HCT116 (cell line): Measurements from ENCODE around the gene TARS2. TPM values are rescaled to one million over a fixed set of nuclear protein-coding genes. Genes with fewer than 3 reads are reported as not detected.

Source experiments
- ATAC-seq: fragments of 200-7000 bp; cut with Tn5 transposase; 2 replicates; pipeline ENCODE4 v1.9.1; 2020; ENCODE audit warnings: mild to moderate bottlenecking, moderate library complexity
- BruUV-seq: library from RNA; stranded (reverse); fragments of 400-500 nt; replicated peaks from 2 replicates; lab custom pipeline; 2021; lab: Mats Ljungman, UMichigan
- CTCF ChIA-PET: fragments of 300-600 bp; sonication (Branson Sonifier 250); formaldehyde crosslinking; loops from one replicate; lab custom pipeline; 2021; ENCODE audit warnings: antibody characterized with exemption; lab: Charles Lee
- POLR2A ChIA-PET: fragments of 300-600, 350-600 bp; sonication (Branson Sonifier 250); formaldehyde crosslinking; loops from one replicate; lab custom pipeline; 2021; ENCODE audit warnings: antibody characterized with exemption; lab: Charles Lee
- RAD21 ChIA-PET, 2 experiments: fragments of 300-600 bp; sonication (Branson Sonifier 250); formaldehyde crosslinking; loops; one replicate each; lab custom pipeline; 2023; ENCODE audit warnings: low total read pairs in 2 of 2; ENCODE audit not compliant: uncharacterized antibody in 2 of 2, unreplicated experiment in 2 of 2, low non-redundant PET in 1 of 2; lab: Charles Lee
- DNase-seq: peaks from one replicate; pipeline ENCODE4 v3.0.0-alpha.2; 2010; ENCODE audit warnings: low read depth, low spot score
- H2AFZ ChIP-seq: fragments of 200-600 bp; shearing (Covaris generic), sonication (generic); 2 replicates; pipeline ENCODE4 v1.6.1; 2017; ENCODE audit warnings: low read depth, mixed run types, mixed read lengths, antibody characterized with exemption, low read length; ENCODE audit not compliant: poor library complexity, severe bottlenecking
- H3K27ac ChIP-seq: 2 replicates; pipeline ENCODE4 v1.5.1; 2012; ENCODE audit warnings: low read depth, low read length
- H3K27me3 ChIP-seq: fragments of 200-600 bp; sonication (generic); 2 replicates; pipeline ENCODE4 v1.6.1; 2016; ENCODE audit warnings: mixed run types, low read length, mixed read lengths; ENCODE audit not compliant: insufficient read depth
- H3K36me3 ChIP-seq, 2 experiments: fragments of 200-500 bp in 1 of 2; fragments of 200-600 bp in 1 of 2; sonication (Bioruptor generic) in 1 of 2; sonication (generic) in 1 of 2; 2 replicates each; pipeline versions ENCODE4 v1.5.1 to v1.6.1; 2014 to 2016; ENCODE audit warnings: low read length in 2 of 2, inconsistent platforms in 1 of 2, mixed read lengths in 1 of 2, mixed run types in 1 of 2; ENCODE audit not compliant: insufficient read depth in 2 of 2, control insufficient read depth in 1 of 2
- H3K4me1 ChIP-seq, 2 experiments: fragments of 200-600 bp in 1 of 2; sonication (generic) in 1 of 2; 2 replicates each; pipeline versions ENCODE4 v1.5.1 to v1.6.1; 2012 to 2017; ENCODE audit warnings: low read length in 2 of 2, inconsistent platforms in 1 of 2, mild to moderate bottlenecking in 1 of 2, mixed read lengths in 1 of 2, mixed run types in 1 of 2, moderate library complexity in 1 of 2; ENCODE audit not compliant: insufficient read depth in 2 of 2, control insufficient read depth in 1 of 2
- H3K4me2 ChIP-seq: fragments of 200-600 bp; sonication (generic); 2 replicates; pipeline ENCODE4 v1.6.1; 2017; ENCODE audit warnings: mixed run types, low read length, mixed read lengths
- H3K4me3 ChIP-seq, 2 experiments: fragments of 200-600 bp in 1 of 2; sonication (generic) in 1 of 2; replicated peaks in 1 of 2; 2 replicates each; pipeline ENCODE4 v1.5.1; 2011 to 2016; ENCODE audit warnings: low read length in 2 of 2, control low read depth in 1 of 2, low read depth in 1 of 2, mild to moderate bottlenecking in 1 of 2, mixed read lengths in 1 of 2, mixed run types in 1 of 2
- H3K79me2 ChIP-seq: fragments of 200-600 bp; sonication (generic); 2 replicates; pipeline ENCODE4 v1.6.1; 2017; ENCODE audit warnings: mild to moderate bottlenecking, mixed run types, low read length, moderate library complexity, mixed read lengths; ENCODE audit not compliant: insufficient read depth
- H3K9ac ChIP-seq: fragments of 200-600 bp; sonication (generic); 2 replicates; pipeline ENCODE4 v1.6.1; 2016; ENCODE audit warnings: low read length, mixed read lengths
- H3K9me2 ChIP-seq: fragments of 200-600 bp; sonication (generic), shearing (Covaris generic); 2 replicates; pipeline ENCODE4 v1.6.1; 2017; ENCODE audit warnings: mixed run types, mild to moderate bottlenecking, moderate library complexity; ENCODE audit not compliant: insufficient read depth
- H3K9me3 ChIP-seq, 2 experiments: fragments of 200-500 bp in 1 of 2; fragments of 200-600 bp in 1 of 2; sonication (Bioruptor generic) in 1 of 2; sonication (generic) in 1 of 2; 2 replicates each; pipeline ENCODE4 v1.6.1; 2014 to 2017; ENCODE audit warnings: low read length in 2 of 2, mixed read lengths in 2 of 2, inconsistent platforms in 1 of 2, low read depth in 1 of 2, mild to moderate bottlenecking in 1 of 2, mixed run types in 1 of 2, moderate library complexity in 1 of 2; ENCODE audit not compliant: control insufficient read depth in 1 of 2, insufficient read depth in 1 of 2
- H4K20me1 ChIP-seq: fragments of 200-600 bp; sonication (generic), shearing (Covaris generic); 2 replicates; pipeline ENCODE4 v1.6.1; 2017; ENCODE audit warnings: mixed run types, mild to moderate bottlenecking, moderate library complexity; ENCODE audit not compliant: insufficient read depth
- ATF3 ChIP-seq: IDR thresholded peaks from 2 replicates; pipeline ENCODE4 v1.6.1; 2012
- CBX3 ChIP-seq: IDR thresholded peaks from 2 replicates; pipeline ENCODE4 v1.6.1; 2012; ENCODE audit warnings: low read depth
- ELF1 ChIP-seq: IDR thresholded peaks from 2 replicates; pipeline ENCODE4 v1.6.1; 2012; ENCODE audit warnings: low read depth, borderline replicate concordance
- FOSL1 ChIP-seq: IDR thresholded peaks from 2 replicates; pipeline ENCODE4 v1.6.1; 2012; ENCODE audit warnings: low read depth
- JUND ChIP-seq: IDR thresholded peaks from 2 replicates; pipeline ENCODE4 v1.6.1; 2012
- POLR2A ChIP-seq: IDR thresholded peaks from 2 replicates; pipeline ENCODE4 v1.7.0; 2011; ENCODE audit warnings: borderline replicate concordance; ENCODE audit not compliant: insufficient read depth, insufficient read length; ENCODE audit errors: extremely low read depth
- POLR2AphosphoS5 ChIP-seq: IDR thresholded peaks from 2 replicates; pipeline ENCODE4 v1.6.1; 2011; ENCODE audit warnings: mild to moderate bottlenecking, low read depth, low read length, moderate library complexity
- SP1 ChIP-seq: IDR thresholded peaks from 2 replicates; pipeline ENCODE4 v1.6.1; 2012; ENCODE audit warnings: low read depth
- SRF ChIP-seq: IDR thresholded peaks from 2 replicates; pipeline ENCODE4 v1.6.1; 2012; ENCODE audit warnings: low read depth
- intact Hi-C: fragments of 100-400 bp; cut with micrococcal nuclease; formaldehyde crosslinking; loops from 2 replicates; pipeline ENCODE4 v1.10.0; 2022
- total RNA-seq: library from RNA; stranded (reverse); gene quantifications from one replicate; pipeline ENCODE4 v1.2.1, GENCODE V29; 2021; ENCODE audit not compliant: unreplicated experiment
- TF ChIP-seq, protein P1 (sequence below): IDR thresholded peaks from 2 replicates; pipeline ENCODE4 v1.6.1; 2011; ENCODE audit warnings: mild to moderate bottlenecking, low read length, moderate library complexity; ENCODE audit not compliant: insufficient replicate concordance; ENCODE audit errors: extremely low read depth

TARS2 gene
- total RNA-seq, 1 experiment from 2014 or later = 23.2 TPM

DNA sequence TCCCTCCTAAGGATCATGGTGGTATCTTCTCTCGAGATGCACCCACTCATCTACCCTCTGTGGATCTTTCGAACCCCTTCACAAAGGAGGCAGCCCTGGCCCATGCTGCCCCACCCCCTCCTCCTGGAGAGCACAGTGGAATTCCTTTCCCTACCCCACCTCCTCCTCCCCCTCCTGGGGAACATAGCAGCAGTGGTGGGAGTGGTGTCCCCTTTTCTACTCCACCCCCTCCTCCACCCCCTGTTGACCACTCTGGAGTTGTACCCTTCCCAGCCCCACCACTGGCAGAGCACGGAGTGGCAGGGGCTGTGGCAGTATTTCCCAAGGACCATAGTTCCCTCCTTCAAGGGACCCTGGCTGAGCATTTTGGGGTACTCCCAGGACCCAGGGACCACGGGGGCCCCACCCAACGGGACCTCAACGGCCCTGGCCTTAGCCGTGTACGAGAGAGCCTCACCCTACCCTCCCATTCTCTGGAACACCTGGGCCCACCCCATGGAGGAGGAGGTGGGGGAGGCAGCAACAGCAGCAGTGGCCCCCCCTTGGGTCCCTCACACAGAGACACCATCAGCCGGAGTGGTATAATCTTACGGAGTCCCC is 14.5 kb upstream of the TARS2 start:
- DNase-seq = no peak
- TF ChIP-seq FOSL1 (no peak), ELF1 (no peak), JUND (no peak), ATF3 (no peak), POLR2AphosphoS5 (no peak), SRF (no peak)
- TF ChIP-seq, protein P1, sequence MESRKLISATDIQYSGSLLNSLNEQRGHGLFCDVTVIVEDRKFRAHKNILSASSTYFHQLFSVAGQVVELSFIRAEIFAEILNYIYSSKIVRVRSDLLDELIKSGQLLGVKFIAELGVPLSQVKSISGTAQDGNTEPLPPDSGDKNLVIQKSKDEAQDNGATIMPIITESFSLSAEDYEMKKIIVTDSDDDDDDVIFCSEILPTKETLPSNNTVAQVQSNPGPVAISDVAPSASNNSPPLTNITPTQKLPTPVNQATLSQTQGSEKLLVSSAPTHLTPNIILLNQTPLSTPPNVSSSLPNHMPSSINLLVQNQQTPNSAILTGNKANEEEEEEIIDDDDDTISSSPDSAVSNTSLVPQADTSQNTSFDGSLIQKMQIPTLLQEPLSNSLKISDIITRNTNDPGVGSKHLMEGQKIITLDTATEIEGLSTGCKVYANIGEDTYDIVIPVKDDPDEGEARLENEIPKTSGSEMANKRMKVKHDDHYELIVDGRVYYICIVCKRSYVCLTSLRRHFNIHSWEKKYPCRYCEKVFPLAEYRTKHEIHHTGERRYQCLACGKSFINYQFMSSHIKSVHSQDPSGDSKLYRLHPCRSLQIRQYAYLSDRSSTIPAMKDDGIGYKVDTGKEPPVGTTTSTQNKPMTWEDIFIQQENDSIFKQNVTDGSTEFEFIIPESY = no peak
- POLR2A ChIA-PET = no interaction called here
- H3K36me3 ChIP-seq = peaks cover 7 to 23% of the 10 kb centered on the region in 2 experiments; a peak in 3 of 4 replicates
- H4K20me1 ChIP-seq = no peaks in the 10 kb centered on the region
- H3K9ac ChIP-seq = no peak overlapping the region
- ATAC-seq = no peak
- no peaks in the 10 kb centered on the region for H3K4me1 ChIP-seq
- H3K4me3 ChIP-seq = no peak overlapping the region
- no peak overlapping the region for H3K4me2 ChIP-seq
- H3K27me3 ChIP-seq = no peaks in the 10 kb centered on the region
- CTCF ChIA-PET = no interaction called here
- intact Hi-C loops = no loop called here
- RAD21 ChIA-PET = no interaction called here
- H3K9me3 ChIP-seq = no peaks in the 10 kb centered on the region
- BruUV-seq = no TSS peak
- no peaks in the 10 kb centered on the region for H3K79me2 ChIP-seq
- no peak overlapping the region for H2AFZ ChIP-seq
- H3K27ac ChIP-seq = no peak overlapping the region
- H3K9me2 ChIP-seq = no peaks in the 10 kb centered on the region

GRCh38 chr1:150473659-150474058 is 13.6 kb upstream of the TARS2 start:
- RAD21 ChIA-PET = no interaction called here
- CTCF ChIA-PET = no interaction called here
- BruUV-seq = no TSS peak

More at GRCh38 chr1:150473659-150474058, 13.6 kb upstream of the TARS2 start:
- Histone ChIP-seq H3K79me2 (no peaks in the 10 kb centered on the region), H3K27ac (no peak overlapping the region), H3K36me3 (peaks cover 7 to 23% of the 10 kb centered on the region in 2 experiments; a peak in 3 of 4 replicates), H3K9ac (no peak overlapping the region), H4K20me1 (no peaks in the 10 kb centered on the region), H3K9me3 (no peaks in the 10 kb centered on the region), H2AFZ (no peak overlapping the region), H3K27me3 (no peaks in the 10 kb centered on the region), H3K4me3 (no peak overlapping the region), H3K4me1 (no peaks in the 10 kb centered on the region), H3K9me2 (no peaks in the 10 kb centered on the region), H3K4me2 (no peak overlapping the region)
- POLR2A ChIA-PET = no interaction called here
- intact Hi-C loops = no loop called here
- ATAC-seq = no peak
- TF ChIP-seq ELF1 (no peak), JUND (no peak), FOSL1 (no peak), SP1 (no peak), POLR2A (no peak), CBX3 (no peak)
- no peak for DNase-seq
